H1 (cell line): ENCODE data around the gene C3orf62. TPM values are rescaled to one million over a fixed set of nuclear protein-coding genes. Genes with fewer than 3 reads are reported as not detected.

Experiments used
- CTCF ChIA-PET: fragments of 300-600 bp; sonication (Branson Sonifier 250); formaldehyde crosslinking; loops from one replicate; lab custom pipeline; 2021; ENCODE audit not compliant: partially characterized antibody; lab: Charles Lee
- POLR2A ChIA-PET: fragments of 300-600 bp; sonication (Branson Sonifier 250); formaldehyde crosslinking; loops from one replicate; lab custom pipeline; 2021; ENCODE audit warnings: inconsistent platforms; ENCODE audit not compliant: partially characterized antibody; lab: Charles Lee
- DNase-seq, 2 experiments: peaks; one replicate each; pipeline versions ENCODE4 v3.0.0 to v3.0.0-alpha.2; 2010 to 2022; ENCODE audit warnings: low spot score in 2 of 2, low read depth in 1 of 2, mixed read lengths in 1 of 2
- FAIRE-seq: peaks from 2 replicates; lab custom pipeline; 2011; peaks lifted over from hg19 to GRCh38; lab: Jason Lieb, UNC
- H2AFZ ChIP-seq: 2 replicates; pipeline ENCODE4 v1.8.1; 2012; ENCODE audit warnings: low read length, inconsistent platforms
- H2AK5ac ChIP-seq: 2 replicates; pipeline ENCODE4 v1.6.1; 2013; ENCODE audit warnings: low read depth, low read length
- H2BK120ac ChIP-seq: replicated peaks from 2 replicates; pipeline ENCODE3; 2013; ENCODE audit warnings: low read depth, low read length, inconsistent platforms
- H2BK12ac ChIP-seq: 2 replicates; pipeline ENCODE4 v1.6.1; 2013; ENCODE audit warnings: low read depth, low read length
- H2BK15ac ChIP-seq: 2 replicates; pipeline ENCODE4 v1.6.1; 2013; ENCODE audit warnings: low read length
- H2BK20ac ChIP-seq: 2 replicates; pipeline ENCODE4 v1.6.1; 2013; ENCODE audit warnings: low read length
- H2BK5ac ChIP-seq: 2 replicates; pipeline ENCODE4 v1.6.1; 2013; ENCODE audit warnings: low read depth, low read length
- H3K14ac ChIP-seq: 2 replicates; pipeline ENCODE4 v1.6.1; 2013; ENCODE audit warnings: inconsistent platforms; ENCODE audit not compliant: insufficient read length
- H3K18ac ChIP-seq: 2 replicates; pipeline ENCODE4 v1.6.1; 2013; ENCODE audit warnings: low read length; ENCODE audit errors: extremely low read depth
- H3K23ac ChIP-seq: 2 replicates; pipeline ENCODE4 v1.6.1; 2013; ENCODE audit warnings: inconsistent platforms; ENCODE audit not compliant: insufficient read length
- H3K23me2 ChIP-seq: 2 replicates; pipeline ENCODE4 v1.6.1; 2013; ENCODE audit warnings: low read depth, low read length
- H3K27ac ChIP-seq: 2 replicates; pipeline ENCODE4 v1.6.1; 2011; ENCODE audit warnings: low read depth, low read length, inconsistent platforms
- H3K27me3 ChIP-seq, 4 experiments: replicated peaks in 1 of 4; 1 replicate in 1 of 4; 2 replicates in 3 of 4; pipeline versions ENCODE4 v1.6.1 to v1.8.1; 2011 to 2013; ENCODE audit warnings: low read length in 3 of 4, mild to moderate bottlenecking in 3 of 4, inconsistent platforms in 2 of 4, mixed read lengths in 2 of 4, moderate library complexity in 1 of 4; ENCODE audit not compliant: control insufficient read depth in 3 of 4, insufficient read depth in 3 of 4; ENCODE audit errors: extremely low read depth in 1 of 4
- H3K36me3 ChIP-seq, 4 experiments: 2 replicates each; pipeline versions ENCODE4 v1.6.1 to v1.8.1; 2011 to 2013; ENCODE audit warnings: mild to moderate bottlenecking in 4 of 4, low read length in 3 of 4, moderate library complexity in 2 of 4, control low read depth in 1 of 4, inconsistent platforms in 1 of 4; ENCODE audit not compliant: insufficient read depth in 4 of 4, control insufficient read depth in 2 of 4
- H3K4ac ChIP-seq: replicated peaks from 2 replicates; pipeline ENCODE3; 2013; ENCODE audit warnings: low read length, low read depth, mixed read lengths, inconsistent platforms; ENCODE audit not compliant: insufficient read length
- H3K4me1 ChIP-seq, 4 experiments: replicated peaks in 1 of 4; 1 replicate in 1 of 4; 2 replicates in 3 of 4; pipeline versions ENCODE4 v1.6.1 to v1.8.1; 2011 to 2013; ENCODE audit warnings: low read length in 3 of 4, inconsistent platforms in 2 of 4, mixed read lengths in 1 of 4; ENCODE audit not compliant: insufficient read depth in 4 of 4, control insufficient read depth in 3 of 4
- H3K4me2 ChIP-seq, 2 experiments: 2 replicates each; pipeline versions ENCODE4 v1.6.1 to v1.8.1; 2011 to 2013; ENCODE audit warnings: low read depth in 2 of 2, low read length in 2 of 2, control low read depth in 1 of 2, inconsistent platforms in 1 of 2, mild to moderate bottlenecking in 1 of 2; ENCODE audit not compliant: insufficient read depth in 1 of 2
- H3K4me3 ChIP-seq, 4 experiments: fragments of 200-600, 300-600 bp in 1 of 4; sonication (generic), shearing (Covaris generic), sonication (Bioruptor Twin) in 1 of 4; 2 replicates each; pipeline versions ENCODE4 v1.5.1 to v1.8.1; 2011 to 2016; ENCODE audit warnings: low read length in 4 of 4, low read depth in 3 of 4, control low read depth in 2 of 4, inconsistent platforms in 2 of 4, mild to moderate bottlenecking in 2 of 4, mixed read lengths in 1 of 4, moderate library complexity in 1 of 4; ENCODE audit not compliant: insufficient read depth in 2 of 4; ENCODE audit errors: extremely low read depth in 1 of 4
- H3K56ac ChIP-seq: replicated peaks from 2 replicates; pipeline ENCODE3; 2013; ENCODE audit warnings: low read depth, mild to moderate bottlenecking, mixed read lengths, low read length, inconsistent platforms; ENCODE audit not compliant: insufficient read length
- H3K79me1 ChIP-seq: 2 replicates; pipeline ENCODE4 v1.6.1; 2013; ENCODE audit warnings: low read depth, low read length, control low read depth
- H3K79me2 ChIP-seq, 2 experiments: 2 replicates each; pipeline versions ENCODE4 v1.6.1 to v1.8.1; 2012 to 2013; ENCODE audit warnings: low read length in 2 of 2, mild to moderate bottlenecking in 2 of 2, inconsistent platforms in 1 of 2; ENCODE audit not compliant: insufficient read depth in 2 of 2, control insufficient read depth in 1 of 2
- H3K9ac ChIP-seq, 4 experiments: replicated peaks in 1 of 4; 1 replicate in 1 of 4; 2 replicates in 3 of 4; pipeline versions ENCODE4 v1.6.1 to v1.8.1; 2011 to 2013; ENCODE audit warnings: low read depth in 3 of 4, low read length in 3 of 4, control low read depth in 2 of 4, mild to moderate bottlenecking in 2 of 4, moderate library complexity in 2 of 4, inconsistent platforms in 1 of 4; ENCODE audit errors: extremely low read depth in 1 of 4
- H3K9me3 ChIP-seq, 2 experiments: 2 replicates each; pipeline versions ENCODE4 v1.6.1 to v1.8.1; 2012 to 2013; ENCODE audit warnings: mild to moderate bottlenecking in 2 of 2, moderate library complexity in 2 of 2, control low read depth in 1 of 2, inconsistent platforms in 1 of 2, low read depth in 1 of 2, low read length in 1 of 2, mixed read lengths in 1 of 2; ENCODE audit not compliant: insufficient read depth in 2 of 2
- H4K20me1 ChIP-seq, 2 experiments: replicated peaks in 1 of 2; 2 replicates each; pipeline versions ENCODE3 to v1.8.1; 2011 to 2013; ENCODE audit warnings: inconsistent platforms in 2 of 2, low read length in 2 of 2, mild to moderate bottlenecking in 1 of 2; ENCODE audit not compliant: insufficient read depth in 2 of 2, control insufficient read depth in 1 of 2
- H4K5ac ChIP-seq: 2 replicates; pipeline ENCODE4 v1.6.1; 2013; ENCODE audit warnings: low read length, low read depth, mixed read lengths, inconsistent platforms; ENCODE audit not compliant: insufficient read length
- H4K8ac ChIP-seq: 2 replicates; pipeline ENCODE4 v1.8.0; 2013; ENCODE audit warnings: mild to moderate bottlenecking, moderate library complexity, low read length, inconsistent platforms; ENCODE audit not compliant: insufficient read depth; ENCODE audit errors: extremely low read depth
- H4K91ac ChIP-seq: replicated peaks from 2 replicates; pipeline ENCODE3; 2013; ENCODE audit warnings: low read length, mixed read lengths, inconsistent platforms; ENCODE audit not compliant: insufficient read length
- BRCA1 ChIP-seq: IDR thresholded peaks from 2 replicates; pipeline ENCODE4 v1.6.1; 2012; ENCODE audit warnings: low read depth, low read length, improper control_type of control experiment
- CBX8 ChIP-seq: fragments of 300-800, 300-1000 bp; sonication (generic); IDR thresholded peaks from 2 replicates; pipeline ENCODE4 v1.7.1; 2016; ENCODE audit warnings: low read depth, low read length, borderline replicate concordance
- E2F6 ChIP-seq: IDR thresholded peaks from 2 replicates; pipeline ENCODE4 v1.6.1; 2012; ENCODE audit warnings: inconsistent platforms
- GABPA ChIP-seq: IDR thresholded peaks from 2 replicates; pipeline ENCODE4 v1.6.1; 2011; ENCODE audit warnings: mild to moderate bottlenecking, low read length, moderate library complexity, borderline replicate concordance; ENCODE audit not compliant: insufficient read depth
- MAX ChIP-seq: IDR thresholded peaks from 2 replicates; pipeline ENCODE4 v1.6.1; 2012; ENCODE audit warnings: inconsistent platforms
- POU5F1 ChIP-seq: IDR thresholded peaks from 2 replicates; pipeline ENCODE4 v1.6.1; 2011; ENCODE audit warnings: low read depth, mild to moderate bottlenecking, low read length, moderate library complexity
- RXRA ChIP-seq: IDR thresholded peaks from 2 replicates; pipeline ENCODE4 v1.6.1; 2011; ENCODE audit warnings: low read depth, mild to moderate bottlenecking, low read length, moderate library complexity; ENCODE audit not compliant: insufficient read depth
- SP2 ChIP-seq: IDR thresholded peaks from 2 replicates; pipeline ENCODE4 v1.6.1; 2012; ENCODE audit warnings: mild to moderate bottlenecking, low read length, inconsistent platforms
- TAF7 ChIP-seq: optimal IDR thresholded peaks from 2 replicates; pipeline ENCODE3; 2011; ENCODE audit warnings: low read depth, mild to moderate bottlenecking, inconsistent platforms, low read length, moderate library complexity, borderline replicate concordance
- WGBS, 2 experiments: shearing (Covaris generic) in 1 of 2; methylation state at CpG; one replicate each; pipeline versions ENCODE4 v1.1.6 to v1.1.7; 2013 to 2015; ENCODE audit warnings: low lambda C conversion rate in 2 of 2, mixed read lengths in 2 of 2, inconsistent platforms in 1 of 2, low coverage in 1 of 2, missing lambda C conversion rate in 1 of 2; ENCODE audit not compliant: insufficient replicate concordance in 2 of 2, insufficient coverage in 1 of 2, insufficient read length in 1 of 2; ENCODE audit errors: extremely low coverage in 1 of 2, missing lambda C conversion rate in 1 of 2; 5-methylcytosine and 5-hydroxymethylcytosine counted together
- polyA plus RNA-seq, 7 experiments: library from polyadenylated mRNA; depleted of rRNA in 3 of 7; stranded (reverse) in 5 of 7; unstranded in 2 of 7; fragments of >200 nt in 5 of 7; fragments of 200-250 nt in 2 of 7; gene quantifications; 1 replicate in 5 of 7; 2 replicates in 1 of 7; 4 replicates in 1 of 7; pipeline versions ENCODE4 v1.2.1 to v1.2.3, GENCODE V29; 2011 to 2013; ENCODE audit warnings: missing spikeins in 2 of 7, mixed read lengths in 2 of 7
- total RNA-seq: library from RNA; stranded (reverse); fragmentation: NEBNext Ultra II Directional; extraction: Animal tissue kit (Norgen Biotek cat#: 25700); gene quantifications from 2 replicates; pipeline ENCODE4 v1.2.1, GENCODE V29; 2021

Gene C3orf62
- total and polyA plus RNA-seq, 2 of the 8 experiments (the other 6 are each of a cell fraction or from before 2014, with no cell fraction given) = 1.1 to 3.0 TPM

GRCh38 chr3:49298511-49298910 is 21.5 kb upstream of the C3orf62 start:
- no peak overlapping the region for H2BK12ac ChIP-seq
- H4K91ac ChIP-seq = no peak overlapping the region
- no peak overlapping the region for H3K18ac ChIP-seq
- H4K8ac ChIP-seq = no peak overlapping the region
- H2BK20ac ChIP-seq = no peak overlapping the region
- H3K23ac ChIP-seq = no peak overlapping the region
- peaks cover 0 to 6% of the 10 kb centered on the region in 2 experiments for H4K20me1 ChIP-seq
- 100% methylated on average over 7 of the region's 7 CpGs; no CpG with 5 or more reads in 1 of the 2 experiments for WGBS, 2 experiments
- no peak overlapping the region for H2BK5ac ChIP-seq
- FAIRE-seq (no peak), DNase-seq (no peak)
- CTCF ChIA-PET = no interaction called here
- H3K79me1 ChIP-seq = no peaks in the 10 kb centered on the region; the same call in 1 of the 2 replicates
- POLR2A ChIA-PET = no interaction called here
- H3K4ac ChIP-seq = no peak overlapping the region
- H3K9me3 ChIP-seq = no peaks in the 10 kb centered on the region
- no peak overlapping the region for H3K27ac ChIP-seq
- no peak overlapping the region for H3K9ac ChIP-seq
- H2BK120ac ChIP-seq = no peak overlapping the region
- H3K23me2 ChIP-seq = no peaks in the 10 kb centered on the region
- H3K56ac ChIP-seq = no peak overlapping the region
- no peak overlapping the region for H3K4me3 ChIP-seq
- no peak overlapping the region for H2BK15ac ChIP-seq
- no peaks in the 10 kb centered on the region for H3K4me1 ChIP-seq
- no peak overlapping the region for H3K4me2 ChIP-seq
- peaks cover 7 to 39% (median 31%) of the 10 kb centered on the region in 4 experiments for H3K36me3 ChIP-seq
- H2AK5ac ChIP-seq = no peak overlapping the region
- H3K27me3 ChIP-seq = no peaks in the 10 kb centered on the region
- H4K5ac ChIP-seq = no peak overlapping the region
- H3K79me2 ChIP-seq = no peaks in the 10 kb centered on the region
- TF ChIP-seq GABPA = no peak
- TF ChIP-seq TAF7 = no peak
- TF ChIP-seq SP2 = no peak
- no peak for TF ChIP-seq BRCA1
- no peak for TF ChIP-seq CBX8
- TF ChIP-seq RXRA = no peak
- TF ChIP-seq POU5F1 = no peak
- TF ChIP-seq E2F6 = no peak
- TF ChIP-seq MAX = no peak
- TF ChIP-seq, all 59 proteins: peak for 0
- no peak overlapping the region for H3K14ac ChIP-seq
- no peak overlapping the region for H2AFZ ChIP-seq
